ENCODE data around the gene PCDHA5.
"Not testable (repeated sequence)": the region's sequence is repeated elsewhere in the genome, so short reads cannot be mapped to it uniquely, and the experiment has no call there.

The PCDHA5 gene

DNA sequence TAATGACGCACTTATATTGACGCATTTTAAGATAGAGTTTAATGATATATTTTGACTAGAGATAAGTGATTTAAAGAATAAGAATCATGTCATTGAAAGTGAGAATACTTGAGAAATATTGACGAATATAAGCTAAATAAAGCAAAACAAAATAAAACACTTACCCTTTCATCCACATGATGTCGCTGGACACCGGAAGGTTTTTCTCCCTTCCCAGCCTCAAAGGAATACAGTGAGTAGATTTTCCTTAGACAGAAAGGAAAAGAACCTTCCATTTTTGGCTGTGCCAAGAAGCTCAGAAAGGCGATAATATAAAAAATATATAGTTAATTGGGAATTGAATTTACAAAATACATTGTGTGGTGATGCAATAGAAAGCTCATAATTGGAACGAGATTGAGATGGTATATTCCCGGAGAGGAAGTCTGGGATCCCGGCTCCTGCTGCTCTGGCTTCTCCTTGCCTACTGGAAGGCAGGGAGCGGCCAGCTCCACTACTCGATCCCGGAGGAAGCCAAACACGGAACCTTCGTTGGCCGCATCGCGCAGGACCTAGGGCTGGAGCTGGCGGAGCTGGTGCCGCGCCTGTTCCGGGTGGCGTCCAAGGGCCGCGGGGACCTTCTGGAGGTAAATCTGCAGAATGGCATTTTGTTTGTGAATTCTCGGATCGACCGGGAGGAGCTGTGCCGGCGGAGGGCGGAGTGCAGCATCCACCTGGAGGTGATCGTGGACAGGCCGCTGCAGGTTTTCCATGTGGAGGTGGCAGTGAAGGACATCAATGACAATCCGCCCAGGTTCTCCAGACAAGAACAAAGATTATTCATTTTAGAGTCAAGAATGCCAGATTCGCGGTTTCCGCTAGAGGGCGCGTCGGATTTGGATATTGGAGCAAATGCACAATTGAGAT lies at the start of gene PCDHA5:
PCDHA5 (plus strand) TSS at position 239 of the 906 bp plus-strand sequence.
- peak; percentile 56 for DNase-seq

DNA sequence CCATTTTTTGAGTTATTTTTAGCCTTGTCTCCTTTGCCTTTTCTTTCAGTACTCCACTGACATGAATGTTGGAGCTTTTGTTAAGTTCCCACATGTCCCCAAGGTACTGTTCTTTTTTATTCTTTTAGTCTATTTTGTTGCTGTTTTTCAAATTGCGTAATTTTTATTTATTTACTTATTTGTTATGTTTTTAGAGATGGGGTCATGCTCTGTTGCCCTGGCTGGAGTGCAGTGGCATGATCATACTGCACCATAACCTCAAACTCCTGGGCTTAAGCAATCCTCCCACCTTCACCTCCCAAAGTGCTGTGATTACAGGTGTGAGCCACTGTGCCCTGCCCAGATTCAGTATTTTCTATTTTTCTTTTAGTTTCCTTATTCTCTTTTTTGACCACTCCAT lies 40.9 kb upstream of the PCDHA5 start:
- no peak for DNase-seq

DNA sequence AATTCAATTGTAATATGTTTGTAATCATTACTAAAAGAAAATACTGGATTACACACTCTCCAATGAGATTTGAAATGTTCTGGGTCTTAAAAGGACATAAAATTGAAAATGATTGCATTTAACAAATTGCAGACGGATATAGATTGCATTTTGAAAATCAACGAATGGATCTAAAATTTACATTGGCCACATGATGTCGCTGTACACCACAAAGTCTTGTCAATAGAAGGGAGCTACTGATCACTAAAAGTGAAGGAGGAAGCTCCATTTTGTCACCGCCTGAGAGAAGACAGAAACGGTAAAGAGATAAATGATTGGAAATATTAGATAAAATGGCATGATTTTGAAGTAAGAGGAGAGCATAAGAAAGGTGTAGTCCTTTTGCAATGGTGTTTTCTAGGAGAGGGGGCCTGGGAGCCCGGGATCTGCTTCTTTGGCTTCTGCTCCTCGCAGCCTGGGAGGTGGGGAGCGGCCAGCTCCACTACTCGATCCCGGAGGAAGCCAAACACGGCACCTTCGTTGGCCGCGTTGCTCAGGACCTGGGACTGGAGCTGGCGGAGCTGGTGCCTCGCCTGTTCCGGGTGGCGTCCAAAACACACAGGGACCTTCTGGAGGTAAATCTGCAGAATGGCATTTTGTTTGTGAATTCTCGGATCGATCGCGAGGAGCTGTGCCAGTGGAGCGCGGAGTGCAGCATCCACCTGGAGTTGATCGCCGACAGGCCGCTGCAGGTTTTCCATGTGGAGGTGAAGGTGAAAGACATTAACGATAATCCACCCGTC lies 35.3 kb upstream of the PCDHA5 start, which contains the start of gene PCDHA1:
PCDHA1 (plus strand) TSS at position 236 of the 782 bp plus-strand sequence.
- no peak for DNase-seq

DNA sequence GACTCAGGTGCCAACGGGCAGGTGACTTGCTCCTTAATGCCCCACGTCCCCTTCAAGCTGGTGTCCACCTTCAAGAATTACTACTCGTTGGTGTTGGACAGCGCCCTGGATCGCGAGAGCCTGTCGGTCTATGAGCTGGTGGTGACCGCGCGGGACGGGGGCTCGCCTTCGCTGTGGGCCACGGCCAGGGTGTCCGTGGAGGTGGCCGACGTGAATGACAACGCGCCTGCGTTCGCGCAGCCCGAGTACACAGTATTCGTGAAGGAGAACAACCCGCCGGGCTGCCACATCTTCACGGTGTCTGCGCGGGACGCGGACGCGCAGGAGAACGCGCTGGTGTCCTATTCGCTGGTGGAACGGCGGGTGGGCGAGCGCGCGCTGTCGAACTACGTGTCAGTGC lies 34.0 kb upstream of the PCDHA5 start:
- DNase-seq, result not testable (repeated sequence)

DNA sequence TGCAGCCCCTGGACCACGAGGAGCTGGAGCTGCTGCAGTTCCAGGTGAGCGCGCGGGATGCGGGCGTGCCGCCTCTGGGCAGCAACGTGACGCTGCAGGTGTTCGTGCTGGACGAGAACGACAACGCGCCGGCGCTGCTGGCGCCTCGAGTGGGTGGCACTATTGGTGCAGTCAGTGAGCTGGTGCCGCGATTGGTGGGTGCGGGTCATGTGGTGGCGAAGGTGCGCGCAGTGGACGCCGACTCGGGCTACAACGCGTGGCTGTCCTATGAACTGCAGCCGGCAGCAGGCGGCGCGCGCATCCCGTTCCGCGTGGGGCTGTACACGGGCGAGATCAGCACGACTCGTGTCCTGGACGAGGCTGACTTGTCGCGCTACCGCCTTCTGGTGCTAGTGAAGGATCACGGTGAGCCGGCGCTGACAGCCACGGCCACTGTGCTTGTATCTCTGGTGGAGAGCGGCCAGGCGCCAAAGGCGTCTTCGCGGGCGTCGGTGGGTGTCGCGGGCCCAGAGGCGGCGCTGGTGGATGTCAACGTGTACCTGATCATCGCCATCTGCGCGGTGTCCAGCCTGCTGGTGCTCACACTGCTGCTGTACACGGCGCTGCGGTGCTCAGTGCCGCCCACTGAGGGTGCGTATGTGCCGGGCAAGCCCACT lies 33.4 kb upstream of the PCDHA5 start:
- DNase-seq, result not testable (repeated sequence)

DNA sequence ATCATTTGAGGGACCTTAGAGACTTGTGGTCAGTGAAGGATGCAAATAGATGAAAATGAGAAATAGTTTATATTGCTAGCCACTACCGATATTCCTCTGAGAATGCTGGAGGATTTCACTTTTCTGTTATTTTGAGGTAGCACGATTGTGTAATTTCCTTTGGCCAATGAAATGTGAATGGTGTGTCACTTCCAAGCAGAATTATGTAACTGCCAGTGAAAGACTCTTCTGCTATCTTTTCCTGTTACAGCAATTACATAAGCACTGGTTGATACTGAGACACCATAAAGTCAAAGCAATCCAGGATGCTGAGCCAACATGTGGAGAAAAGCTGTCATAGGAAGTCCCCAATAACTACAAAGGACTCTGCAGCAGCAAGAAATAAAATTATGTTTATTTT lies 30.3 kb upstream of the PCDHA5 start:
- no peak for DNase-seq

DNA sequence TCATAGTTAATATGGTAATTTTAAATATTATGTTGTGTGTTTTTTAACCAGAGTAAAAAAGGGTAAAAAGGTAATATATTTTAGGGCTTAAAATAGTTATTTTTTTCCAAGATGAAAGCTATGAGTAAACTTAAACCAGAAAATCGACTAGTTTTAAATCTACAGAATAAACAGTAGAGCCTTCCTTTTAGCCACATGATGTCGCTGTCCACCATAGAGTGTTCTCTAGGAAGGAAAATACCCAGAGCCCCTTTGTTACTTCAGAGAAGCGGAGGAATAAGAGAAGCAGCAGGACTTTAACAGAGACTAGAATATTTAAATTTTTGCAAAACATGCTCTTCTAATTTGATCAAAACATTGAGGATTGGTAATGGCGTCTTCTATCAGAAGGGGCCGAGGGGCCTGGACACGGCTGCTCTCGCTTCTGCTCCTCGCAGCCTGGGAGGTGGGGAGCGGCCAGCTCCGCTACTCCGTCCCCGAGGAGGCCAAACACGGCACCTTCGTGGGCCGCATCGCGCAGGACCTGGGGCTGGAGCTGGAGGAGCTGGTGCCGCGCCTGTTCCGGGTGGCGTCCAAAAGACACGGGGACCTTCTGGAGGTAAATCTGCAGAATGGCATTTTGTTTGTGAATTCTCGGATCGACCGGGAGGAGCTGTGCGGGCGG lies 26.7 kb upstream of the PCDHA5 start, which contains the start of gene PCDHA2:
PCDHA2 (plus strand) TSS at position 258 of the 664 bp plus-strand sequence.
- DNase-seq, result no peak

DNA sequence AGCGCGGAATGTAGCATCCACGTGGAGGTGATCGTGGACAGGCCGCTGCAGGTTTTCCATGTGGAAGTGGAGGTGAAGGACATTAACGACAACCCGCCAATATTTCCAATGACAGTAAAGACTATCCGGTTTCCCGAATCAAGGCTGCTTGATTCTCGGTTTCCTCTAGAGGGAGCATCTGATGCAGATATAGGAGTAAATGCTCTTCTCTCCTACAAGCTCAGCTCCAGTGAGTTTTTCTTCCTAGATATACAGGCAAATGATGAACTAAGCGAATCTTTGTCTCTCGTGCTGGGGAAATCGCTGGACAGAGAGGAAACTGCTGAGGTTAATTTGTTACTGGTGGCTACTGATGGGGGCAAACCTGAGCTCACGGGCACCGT lies 26.2 kb upstream of the PCDHA5 start:
- DNase-seq, result no peak

DNA sequence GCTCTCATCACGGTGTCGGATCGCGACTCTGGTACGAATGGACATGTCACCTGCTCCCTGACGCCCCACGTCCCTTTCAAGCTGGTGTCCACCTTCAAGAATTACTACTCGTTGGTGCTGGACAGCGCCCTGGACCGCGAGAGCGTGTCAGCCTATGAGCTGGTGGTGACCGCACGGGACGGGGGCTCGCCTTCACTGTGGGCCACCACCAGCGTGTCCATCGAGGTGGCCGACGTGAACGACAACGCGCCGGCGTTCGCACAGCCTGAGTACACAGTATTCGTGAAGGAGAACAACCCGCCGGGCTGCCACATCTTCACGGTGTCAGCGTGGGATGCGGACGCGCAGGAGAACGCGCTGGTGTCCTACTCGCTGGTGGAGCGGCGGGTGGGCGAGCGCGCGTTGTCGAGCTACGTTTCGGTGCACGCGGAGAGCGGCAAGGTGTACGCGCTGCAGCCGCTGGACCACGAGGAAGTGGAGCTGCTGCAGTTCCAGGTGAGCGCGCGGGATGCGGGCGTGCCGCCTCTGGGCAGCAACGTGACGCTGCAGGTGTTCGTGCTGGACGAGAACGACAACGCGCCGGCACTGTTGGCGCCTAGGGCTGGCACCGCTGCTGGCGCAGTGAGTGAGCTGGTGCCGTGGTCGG lies 25.2 kb upstream of the PCDHA5 start:
- not testable (repeated sequence) for DNase-seq

DNA sequence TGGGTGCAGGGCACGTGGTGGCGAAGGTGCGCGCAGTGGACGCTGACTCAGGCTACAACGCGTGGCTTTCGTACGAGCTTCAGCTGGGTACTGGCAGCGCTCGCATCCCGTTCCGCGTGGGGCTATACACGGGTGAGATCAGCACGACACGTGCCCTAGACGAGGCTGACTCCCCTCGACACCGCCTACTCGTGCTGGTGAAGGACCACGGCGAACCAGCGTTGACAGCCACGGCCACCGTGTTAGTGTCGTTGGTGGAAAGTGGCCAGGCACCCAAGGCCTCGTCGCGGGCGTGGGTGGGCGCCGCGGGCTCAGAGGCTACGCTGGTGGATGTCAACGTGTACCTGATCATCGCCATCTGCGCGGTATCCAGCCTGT lies 24.7 kb upstream of the PCDHA5 start:
- DNase-seq, result no peak

DNA sequence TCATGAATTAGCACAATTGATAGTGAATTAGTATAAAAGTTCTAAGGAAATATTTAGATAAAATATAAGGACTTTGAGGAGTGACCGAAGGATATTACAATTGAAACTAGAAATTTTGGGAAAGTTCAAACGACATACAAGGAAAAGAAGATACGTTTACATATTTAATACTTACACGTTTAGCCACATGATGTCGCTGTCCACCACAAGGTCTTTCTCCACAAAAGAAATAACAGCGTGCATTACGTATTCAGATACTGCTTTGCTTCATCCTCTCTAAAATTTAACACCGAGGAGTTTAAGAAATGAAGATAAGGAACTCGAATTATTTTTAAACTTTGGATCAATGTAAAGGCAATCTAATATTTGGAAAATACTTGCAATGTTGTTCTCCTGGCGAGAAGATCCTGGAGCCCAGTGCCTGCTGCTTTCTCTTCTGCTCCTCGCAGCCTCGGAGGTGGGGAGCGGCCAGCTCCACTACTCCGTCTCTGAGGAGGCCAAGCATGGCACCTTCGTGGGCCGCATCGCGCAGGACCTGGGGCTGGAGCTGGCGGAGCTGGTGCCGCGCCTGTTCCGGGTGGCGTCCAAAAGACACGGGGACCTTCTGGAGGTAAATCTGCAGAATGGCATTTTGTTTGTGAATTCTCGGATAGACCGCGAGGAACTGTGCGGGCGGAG lies 20.5 kb upstream of the PCDHA5 start, which contains the start of gene PCDHA3:
PCDHA3 (plus strand) TSS at position 242 of the 678 bp plus-strand sequence.
- no peak for DNase-seq

DNA sequence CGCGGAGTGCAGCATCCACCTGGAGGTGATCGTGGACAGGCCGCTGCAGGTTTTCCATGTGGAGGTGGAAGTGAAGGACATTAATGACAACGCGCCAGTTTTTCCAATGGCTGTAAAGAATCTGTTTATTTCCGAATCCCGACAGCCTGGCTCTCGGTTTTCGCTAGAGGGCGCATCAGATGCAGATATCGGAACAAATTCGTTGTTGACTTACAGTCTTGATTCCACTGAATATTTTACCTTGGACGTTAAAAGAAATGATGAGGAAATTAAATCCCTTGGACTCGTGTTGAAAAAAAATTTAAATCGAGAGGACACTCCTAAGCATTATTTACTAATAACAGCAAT lies 19.9 kb upstream of the PCDHA5 start:
- DNase-seq, result no peak

DNA sequence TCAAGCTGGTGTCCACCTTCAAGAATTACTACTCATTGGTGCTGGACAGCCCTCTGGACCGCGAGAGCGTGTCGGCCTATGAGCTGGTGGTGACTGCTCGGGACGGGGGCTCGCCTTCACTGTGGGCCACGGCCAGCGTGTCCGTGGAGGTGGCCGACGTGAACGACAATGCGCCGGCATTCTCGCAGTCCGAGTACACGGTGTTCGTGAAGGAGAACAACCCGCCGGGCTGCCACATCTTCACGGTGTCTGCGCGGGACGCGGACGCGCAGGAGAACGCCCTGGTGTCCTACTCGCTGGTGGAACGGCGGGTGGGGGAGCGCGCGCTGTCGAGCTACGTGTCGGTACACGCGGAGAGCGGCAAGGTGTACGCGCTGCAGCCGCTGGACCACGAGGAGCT lies 19.0 kb upstream of the PCDHA5 start:
- not testable (repeated sequence) for DNase-seq

DNA sequence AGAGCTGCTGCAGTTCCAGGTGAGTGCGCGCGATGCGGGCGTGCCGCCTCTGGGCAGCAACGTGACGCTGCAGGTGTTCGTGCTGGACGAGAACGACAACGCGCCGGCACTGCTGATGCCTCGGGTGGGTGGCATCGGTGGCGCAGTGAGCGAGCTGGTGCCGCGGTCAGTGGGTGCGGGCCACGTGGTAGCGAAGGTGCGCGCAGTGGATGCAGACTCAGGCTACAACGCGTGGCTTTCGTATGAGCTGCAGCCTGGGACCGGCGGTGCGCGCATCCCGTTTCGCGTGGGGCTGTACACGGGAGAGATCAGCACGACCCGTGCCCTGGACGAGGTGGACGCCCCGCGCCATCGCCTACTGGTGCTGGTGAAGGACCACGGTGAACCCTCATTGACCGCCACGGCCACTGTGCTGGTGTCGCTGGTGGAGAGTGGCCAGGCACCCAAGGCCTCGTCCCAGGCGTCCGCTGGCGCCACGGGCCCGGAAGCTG lies 18.6 kb upstream of the PCDHA5 start:
- DNase-seq, result no peak

DNA sequence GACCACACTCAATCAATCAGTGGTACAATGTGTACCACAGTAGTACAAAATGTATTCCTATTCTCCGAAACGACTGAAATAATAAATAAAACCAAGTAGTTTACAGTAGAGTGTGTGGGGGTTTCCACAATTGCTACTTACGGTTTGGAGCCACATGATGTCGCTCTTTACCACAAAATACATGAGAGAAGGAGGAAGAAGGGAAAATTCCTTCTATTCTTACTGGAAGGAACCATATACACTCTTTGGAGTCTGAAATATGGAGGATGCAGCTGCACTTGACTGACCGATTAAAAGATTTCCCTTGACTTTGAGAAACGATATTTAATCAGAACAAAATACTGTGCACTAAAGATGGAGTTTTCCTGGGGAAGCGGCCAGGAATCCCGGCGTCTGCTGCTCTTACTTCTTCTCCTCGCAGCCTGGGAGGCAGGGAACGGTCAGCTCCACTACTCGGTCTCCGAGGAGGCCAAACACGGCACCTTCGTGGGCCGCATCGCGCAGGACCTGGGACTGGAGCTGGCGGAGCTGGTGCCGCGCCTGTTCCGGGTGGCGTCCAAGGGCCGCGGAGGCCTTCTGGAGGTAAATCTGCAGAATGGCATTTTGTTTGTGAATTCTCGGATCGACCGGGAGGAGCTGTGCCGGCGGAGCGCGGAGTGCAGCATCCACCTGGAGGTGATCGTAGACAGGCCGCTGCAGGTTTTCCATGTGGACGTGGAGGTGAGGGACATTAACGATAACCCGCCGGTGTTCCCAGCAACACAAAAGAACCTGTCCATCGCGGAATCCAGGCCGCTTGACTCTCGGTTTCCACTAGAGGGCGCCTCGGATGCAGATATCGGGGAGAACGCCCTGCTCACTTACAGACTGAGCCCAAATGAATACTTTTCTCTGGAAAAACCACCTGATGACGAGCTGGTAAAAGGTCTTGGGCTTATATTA lies 14.3 kb upstream of the PCDHA5 start, which contains the start of gene PCDHA4:
PCDHA4 (plus strand) TSS at position 235 of the 942 bp plus-strand sequence.
- DNase-seq, result no peak

DNA sequence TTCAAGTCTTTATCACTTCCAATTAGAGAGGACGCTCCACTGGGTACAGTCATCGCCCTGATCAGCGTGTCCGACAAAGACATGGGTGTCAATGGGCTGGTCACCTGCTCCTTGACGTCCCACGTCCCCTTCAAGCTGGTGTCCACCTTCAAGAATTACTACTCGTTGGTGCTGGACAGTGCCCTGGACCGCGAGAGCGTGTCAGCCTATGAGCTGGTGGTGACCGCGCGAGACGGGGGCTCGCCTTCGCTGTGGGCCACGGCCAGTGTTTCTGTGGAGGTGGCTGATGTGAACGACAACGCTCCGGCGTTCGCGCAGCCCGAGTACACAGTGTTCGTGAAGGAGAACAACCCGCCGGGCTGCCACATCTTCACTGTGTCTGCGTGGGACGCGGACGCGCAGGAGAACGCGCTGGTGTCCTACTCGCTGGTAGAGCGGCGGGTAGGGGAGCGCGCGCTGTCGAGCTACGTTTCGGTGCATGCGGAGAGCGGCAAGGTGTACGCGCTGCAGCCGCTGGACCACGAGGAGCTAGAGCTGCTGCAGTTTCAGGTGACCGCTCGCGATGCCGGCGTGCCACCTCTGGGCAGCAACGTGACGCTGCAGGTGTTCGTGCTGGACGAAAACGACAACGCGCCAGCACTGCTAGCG lies 13.0 kb upstream of the PCDHA5 start:
- DNase-seq, result not testable (repeated sequence)

DNA sequence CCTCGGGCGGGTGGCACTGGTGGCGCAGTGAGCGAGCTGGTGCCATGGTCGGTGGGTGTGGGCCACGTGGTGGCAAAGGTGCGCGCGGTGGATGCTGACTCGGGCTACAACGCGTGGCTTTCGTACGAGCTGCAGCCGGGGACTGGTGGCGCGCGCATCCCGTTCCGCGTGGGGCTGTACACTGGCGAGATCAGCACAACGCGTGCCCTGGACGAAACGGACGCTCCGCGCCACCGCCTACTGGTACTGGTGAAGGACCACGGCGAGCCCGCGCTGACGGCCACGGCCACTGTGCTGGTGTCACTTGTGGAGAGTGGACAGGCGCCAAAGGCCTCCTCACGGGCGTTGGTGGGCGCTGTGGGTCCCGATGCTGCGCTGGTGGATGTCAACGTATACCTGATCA lies 12.5 kb upstream of the PCDHA5 start:
- no peak for DNase-seq

DNA sequence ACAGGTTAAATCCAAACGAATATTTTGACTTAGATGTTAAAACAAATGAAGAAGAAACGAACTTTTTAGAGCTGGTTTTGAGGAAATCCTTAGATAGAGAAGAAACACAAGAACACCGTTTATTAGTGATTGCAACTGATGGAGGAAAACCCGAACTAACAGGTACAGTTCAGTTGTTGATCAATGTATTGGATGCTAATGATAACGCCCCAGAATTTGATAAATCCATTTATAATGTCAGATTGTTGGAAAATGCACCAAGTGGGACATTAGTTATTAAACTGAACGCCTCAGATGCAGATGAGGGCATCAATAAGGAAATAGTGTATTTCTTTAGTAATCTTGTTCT lies 842 bp downstream of the PCDHA5 start:
- DNase-seq, result no peak

DNA sequence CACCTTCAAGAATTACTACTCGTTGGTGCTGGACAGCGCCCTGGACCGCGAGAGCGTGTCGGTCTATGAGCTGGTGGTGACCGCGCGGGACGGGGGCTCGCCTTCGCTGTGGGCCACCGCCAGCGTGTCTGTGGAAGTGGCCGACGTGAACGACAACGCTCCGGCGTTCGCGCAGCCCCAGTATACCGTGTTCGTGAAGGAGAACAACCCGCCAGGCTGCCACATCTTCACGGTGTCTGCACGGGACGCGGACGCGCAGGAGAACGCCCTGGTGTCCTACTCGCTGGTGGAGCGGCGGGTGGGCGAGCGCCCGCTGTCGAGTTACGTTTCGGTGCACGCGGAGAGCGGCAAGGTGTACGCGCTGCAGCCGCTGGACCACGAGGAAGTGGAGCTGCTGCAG lies 1.6 kb downstream of the PCDHA5 start:
- DNase-seq, result not testable (repeated sequence)

DNA sequence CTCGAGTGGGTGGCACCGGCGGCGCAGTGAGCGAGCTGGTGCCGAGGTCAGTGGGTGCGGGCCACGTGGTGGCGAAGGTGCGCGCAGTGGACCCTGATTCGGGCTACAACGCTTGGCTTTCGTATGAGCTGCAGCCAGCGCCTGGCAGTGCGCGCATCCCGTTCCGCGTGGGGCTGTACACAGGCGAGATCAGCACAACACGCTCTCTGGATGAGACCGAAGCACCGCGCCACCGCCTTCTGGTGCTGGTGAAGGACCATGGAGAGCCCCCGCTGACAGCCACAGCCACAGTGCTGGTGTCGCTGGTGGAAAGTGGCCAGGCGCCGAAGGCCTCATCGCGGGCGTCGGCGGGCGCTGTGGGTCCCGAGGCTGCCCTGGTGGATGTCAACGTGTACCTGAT lies 2.1 kb downstream of the PCDHA5 start:
- no peak for DNase-seq
